ENCODE results near the gene TNFRSF8.

TNFRSF8 gene

DNA sequence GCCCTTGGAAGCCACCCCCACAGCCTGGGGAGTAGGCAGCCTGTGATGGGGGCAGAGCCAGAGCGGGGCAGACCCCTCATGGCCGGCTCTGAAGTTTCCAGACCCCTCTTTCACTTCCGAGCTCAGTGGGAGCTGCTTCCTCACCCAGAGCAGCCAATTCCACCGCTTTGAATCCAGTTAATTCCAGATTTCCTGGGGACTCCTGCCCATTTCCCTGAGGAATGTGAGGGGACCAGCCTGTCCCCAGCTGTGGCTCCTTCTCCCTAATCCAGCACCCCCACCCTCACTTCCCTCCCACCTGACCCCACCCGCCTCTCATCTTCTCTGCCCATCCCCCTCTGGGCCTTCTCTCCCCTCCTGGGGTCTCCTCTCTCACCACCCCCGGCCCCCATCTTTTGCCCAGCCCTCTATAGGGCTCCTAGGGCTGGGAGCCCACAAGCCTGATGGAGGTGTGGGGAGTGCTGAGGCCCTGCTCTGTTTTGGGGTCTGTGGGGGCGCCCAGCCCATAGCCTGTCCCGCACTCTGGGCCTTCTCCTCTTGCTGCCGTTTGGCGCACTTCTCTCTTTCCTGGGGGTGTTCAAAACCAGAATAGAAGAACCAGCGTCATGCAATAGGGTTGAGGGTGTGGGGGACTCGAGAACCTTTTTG lies 77.5 kb downstream of the TNFRSF8 start:
- DNase-seq (ENCODE audit: low read depth in 2 of 2, low spot score in 1 of 2), result no peak

DNA sequence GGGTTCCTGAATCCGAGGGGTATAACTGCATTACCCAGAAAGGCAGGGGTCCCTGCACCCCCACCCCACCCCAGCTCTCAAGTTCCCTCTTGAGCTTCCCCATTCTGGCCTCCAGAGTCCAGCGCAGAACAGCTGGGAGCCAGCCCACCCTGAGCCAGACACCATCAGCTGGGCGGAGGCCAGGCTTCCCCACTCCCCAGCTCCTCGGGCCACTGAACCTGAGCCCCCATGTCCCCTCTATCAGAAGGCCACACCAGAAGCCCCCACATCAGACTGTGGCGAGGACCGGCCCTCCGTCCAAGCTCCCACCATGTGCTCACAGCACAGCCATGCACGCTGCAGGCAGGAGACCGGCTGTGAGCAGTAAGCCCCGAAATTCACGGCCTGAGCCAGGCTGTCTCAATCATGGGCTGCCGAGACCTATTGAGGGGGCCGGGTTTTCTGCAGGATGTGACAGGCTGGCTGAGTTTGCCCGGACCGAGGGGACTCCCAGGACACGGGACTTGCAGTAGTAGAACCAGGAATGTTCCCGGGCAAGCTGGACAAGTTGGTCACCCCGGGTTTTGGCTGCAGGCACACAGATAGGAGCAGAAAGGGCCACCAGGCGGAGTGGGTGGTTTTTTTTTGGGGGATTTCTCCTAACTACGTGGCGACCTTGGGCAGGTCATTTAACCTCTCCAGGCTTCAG lies 78.2 kb downstream of the TNFRSF8 start:
- no peak for DNase-seq (ENCODE audit: low read depth in 2 of 2, low spot score in 1 of 2)

DNA sequence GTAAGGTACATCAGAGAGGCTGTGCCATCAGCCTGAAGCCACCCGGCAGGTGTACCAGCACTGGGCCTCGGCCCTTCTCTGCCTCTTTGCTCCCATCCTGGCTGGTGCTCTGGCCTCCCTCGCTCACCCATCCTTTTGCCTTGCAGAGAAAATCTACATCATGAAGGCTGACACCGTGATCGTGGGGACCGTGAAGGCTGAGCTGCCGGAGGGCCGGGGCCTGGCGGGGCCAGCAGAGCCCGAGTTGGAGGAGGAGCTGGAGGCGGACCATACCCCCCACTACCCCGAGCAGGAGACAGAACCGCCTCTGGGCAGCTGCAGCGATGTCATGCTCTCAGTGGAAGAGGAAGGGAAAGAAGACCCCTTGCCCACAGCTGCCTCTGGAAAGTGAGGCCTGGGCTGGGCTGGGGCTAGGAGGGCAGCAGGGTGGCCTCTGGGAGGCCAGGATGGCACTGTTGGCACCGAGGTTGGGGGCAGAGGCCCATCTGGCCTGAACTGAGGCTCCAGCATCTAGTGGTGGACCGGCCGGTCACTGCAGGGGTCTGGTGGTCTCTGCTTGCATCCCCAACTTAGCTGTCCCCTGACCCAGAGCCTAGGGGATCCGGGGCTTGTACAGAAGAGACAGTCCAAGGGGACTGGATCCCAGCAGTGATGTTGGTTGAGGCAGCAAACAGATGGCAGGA lies 79.2 kb downstream of the TNFRSF8 start:
- DNase-seq (ENCODE audit: low read depth in 2 of 2, low spot score in 1 of 2), result no peak

DNA sequence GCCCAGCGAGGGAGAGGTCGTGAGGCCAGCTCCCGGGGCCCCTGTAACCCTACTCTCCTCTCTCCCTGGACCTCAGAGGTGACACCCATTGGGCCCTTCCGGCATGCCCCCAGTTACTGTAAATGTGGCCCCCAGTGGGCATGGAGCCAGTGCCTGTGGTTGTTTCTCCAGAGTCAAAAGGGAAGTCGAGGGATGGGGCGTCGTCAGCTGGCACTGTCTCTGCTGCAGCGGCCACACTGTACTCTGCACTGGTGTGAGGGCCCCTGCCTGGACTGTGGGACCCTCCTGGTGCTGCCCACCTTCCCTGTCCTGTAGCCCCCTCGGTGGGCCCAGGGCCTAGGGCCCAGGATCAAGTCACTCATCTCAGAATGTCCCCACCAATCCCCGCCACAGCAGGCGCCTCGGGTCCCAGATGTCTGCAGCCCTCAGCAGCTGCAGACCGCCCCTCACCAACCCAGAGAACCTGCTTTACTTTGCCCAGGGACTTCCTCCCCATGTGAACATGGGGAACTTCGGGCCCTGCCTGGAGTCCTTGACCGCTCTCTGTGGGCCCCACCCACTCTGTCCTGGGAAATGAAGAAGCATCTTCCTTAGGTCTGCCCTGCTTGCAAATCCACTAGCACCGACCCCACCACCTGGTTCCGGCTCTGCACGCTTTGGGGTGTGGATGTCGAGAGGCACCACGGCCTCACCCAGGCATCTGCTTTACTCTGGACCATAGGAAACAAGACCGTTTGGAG lies 80.0 kb downstream of the TNFRSF8 start:
- DNase-seq (ENCODE audit: low read depth in 2 of 2, low spot score in 1 of 2), result no peak

DNA sequence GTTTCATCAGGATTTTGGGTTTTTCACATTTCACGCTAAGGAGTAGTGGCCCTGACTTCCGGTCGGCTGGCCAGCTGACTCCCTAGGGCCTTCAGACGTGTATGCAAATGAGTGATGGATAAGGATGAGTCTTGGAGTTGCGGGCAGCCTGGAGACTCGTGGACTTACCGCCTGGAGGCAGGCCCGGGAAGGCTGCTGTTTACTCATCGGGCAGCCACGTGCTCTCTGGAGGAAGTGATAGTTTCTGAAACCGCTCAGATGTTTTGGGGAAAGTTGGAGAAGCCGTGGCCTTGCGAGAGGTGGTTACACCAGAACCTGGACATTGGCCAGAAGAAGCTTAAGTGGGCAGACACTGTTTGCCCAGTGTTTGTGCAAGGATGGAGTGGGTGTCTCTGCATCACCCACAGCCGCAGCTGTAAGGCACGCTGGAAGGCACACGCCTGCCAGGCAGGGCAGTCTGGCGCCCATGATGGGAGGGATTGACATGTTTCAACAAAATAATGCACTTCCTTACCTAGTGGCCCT lies 80.6 kb downstream of the TNFRSF8 start:
- no peak for DNase-seq (ENCODE audit: low read depth in 2 of 2, low spot score in 1 of 2)

DNA sequence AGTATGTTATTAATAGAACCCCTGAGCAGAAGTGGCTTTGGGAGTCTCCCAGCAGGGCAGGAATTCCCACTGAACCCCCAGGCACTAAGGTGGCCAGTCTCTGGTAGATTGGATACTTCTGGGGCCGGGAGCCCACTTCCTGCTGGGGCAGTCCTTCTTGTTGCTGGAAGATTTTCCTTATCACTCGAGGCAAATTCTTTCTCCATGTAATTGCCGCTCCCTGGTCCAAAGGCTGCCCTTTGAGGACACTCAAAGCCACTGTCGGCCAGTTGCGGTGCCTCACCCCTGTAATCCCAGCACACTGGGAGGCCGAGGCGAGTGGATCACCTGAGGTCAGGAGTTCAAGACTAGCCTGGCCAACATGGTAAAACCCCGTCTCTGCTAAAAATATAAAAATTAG lies 81.1 kb downstream of the TNFRSF8 start:
- DNase-seq (ENCODE audit: low read depth in 2 of 2, low spot score in 1 of 2), result no peak

DNA sequence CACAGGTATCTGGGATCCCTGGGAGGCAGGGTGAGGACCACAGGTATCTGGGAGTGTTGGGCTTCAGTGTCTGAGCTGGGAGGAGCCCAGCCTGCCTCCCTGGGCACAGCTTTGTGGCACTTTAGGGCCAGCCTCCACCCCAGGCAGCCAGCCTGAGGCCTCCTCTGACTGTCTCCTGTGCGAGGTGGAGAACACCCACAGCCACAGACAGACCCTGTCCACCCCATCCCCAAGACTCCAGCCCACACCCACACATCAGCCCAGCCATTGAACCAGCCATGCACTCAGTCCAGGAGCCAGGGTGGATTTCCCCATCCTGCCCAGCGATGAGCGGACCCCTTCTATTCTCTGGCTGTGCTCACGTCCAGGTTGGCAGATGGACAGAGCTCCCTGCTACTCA lies 81.9 kb downstream of the TNFRSF8 start:
- no peak for DNase-seq (ENCODE audit: low read depth in 2 of 2, low spot score in 1 of 2)

DNA sequence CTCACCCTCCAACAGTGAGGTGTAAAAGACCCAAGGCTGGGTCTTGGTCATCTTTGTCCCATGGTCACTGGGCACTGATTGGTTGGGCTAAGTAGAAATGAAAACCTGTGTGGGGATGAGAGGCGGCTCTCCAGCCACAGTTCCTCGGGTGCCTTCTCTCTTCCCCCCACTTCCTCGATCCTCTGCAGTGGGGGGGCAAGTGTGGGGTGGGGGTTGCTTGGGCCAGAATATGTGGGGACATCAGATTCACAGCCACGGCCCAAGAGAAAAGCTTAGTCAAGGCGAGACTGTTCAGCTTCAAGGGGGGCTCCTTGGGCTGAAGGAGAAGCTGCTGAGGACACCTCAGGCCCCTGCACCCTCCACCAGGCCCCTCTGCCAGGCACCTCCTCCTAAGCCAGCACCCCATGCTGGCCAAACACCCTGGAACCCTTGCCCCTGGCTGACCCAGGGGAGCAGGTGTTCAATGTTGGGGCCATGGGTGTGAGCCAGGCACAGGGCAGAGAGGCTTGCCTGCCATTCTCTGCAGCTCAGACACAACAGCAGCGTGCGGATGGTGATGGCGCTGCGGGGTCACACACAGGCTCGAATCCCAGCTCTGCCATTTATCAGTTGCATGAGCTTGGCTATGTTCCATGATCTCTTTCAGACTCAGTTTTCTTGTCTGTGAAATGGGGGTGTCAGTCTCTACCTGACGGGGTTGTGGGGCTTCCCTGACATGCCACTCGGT lies 82.7 kb downstream of the TNFRSF8 start:
- no peak for DNase-seq (ENCODE audit: low read depth in 2 of 2, low spot score in 1 of 2)

DNA sequence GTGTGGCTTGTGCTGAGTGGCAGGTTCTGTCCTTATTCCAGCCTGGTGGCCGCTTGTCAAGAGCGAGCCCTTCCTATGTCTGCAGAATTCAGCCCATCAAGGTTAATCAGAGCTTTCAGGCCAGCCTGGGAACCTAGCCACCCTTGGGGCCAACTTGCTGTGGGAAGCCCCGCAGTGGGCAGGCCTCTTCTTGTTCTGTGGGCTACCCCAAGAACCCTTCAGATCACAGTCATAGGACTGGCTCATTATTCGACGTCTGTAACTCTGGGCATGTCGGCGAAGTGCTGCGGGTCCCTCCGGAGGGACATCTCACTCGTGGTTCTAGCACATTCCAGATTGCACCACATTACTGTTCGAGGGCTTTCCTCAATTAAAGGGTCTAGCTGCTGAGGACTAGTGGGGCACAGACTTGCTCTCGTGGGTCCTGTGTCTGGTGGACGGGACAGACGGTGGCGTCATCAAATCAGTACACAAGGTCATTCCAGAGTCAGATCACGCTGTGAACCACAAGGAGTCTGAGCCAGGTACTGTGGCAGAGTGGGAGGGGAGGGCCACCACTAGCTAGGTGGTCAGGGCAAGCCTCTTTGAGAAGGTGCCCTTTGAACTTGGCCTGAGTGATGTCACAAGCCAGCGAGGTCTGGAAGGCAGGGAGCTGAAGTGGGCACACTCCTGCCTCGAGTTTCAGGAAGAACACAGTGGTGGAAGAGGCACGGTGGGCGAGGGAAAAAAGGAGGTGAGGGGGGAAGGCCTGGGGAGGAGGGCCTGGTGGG lies 83.4 kb downstream of the TNFRSF8 start:
- no peak for DNase-seq (ENCODE audit: low read depth in 2 of 2, low spot score in 1 of 2)

DNA sequence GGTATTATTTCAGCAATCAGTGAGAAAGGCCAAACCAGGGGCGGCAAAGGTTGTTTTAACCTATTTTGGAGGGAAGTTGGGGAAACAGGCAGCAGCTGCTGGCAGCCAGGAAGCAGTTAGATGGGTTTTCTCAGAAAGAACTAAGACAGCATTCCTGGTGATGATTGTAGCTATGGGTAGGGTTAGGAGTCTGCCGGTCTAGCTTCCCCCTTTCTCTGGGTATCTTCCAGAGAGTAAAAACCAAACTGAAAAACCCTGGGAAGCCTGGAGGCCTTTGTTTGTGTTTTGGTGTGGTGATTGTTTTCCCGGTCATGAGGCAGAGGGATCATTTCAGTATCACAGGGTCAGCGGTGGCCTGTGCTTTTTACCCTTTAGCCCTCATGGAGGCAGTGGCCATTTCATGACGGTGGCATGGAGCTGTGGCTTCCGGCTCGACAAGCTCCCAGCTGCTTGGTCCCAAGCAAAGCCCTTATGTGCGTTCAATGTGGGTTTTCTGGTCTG lies 84.1 kb downstream of the TNFRSF8 start:
- no peak for DNase-seq (ENCODE audit: low read depth in 2 of 2, low spot score in 1 of 2)

DNA sequence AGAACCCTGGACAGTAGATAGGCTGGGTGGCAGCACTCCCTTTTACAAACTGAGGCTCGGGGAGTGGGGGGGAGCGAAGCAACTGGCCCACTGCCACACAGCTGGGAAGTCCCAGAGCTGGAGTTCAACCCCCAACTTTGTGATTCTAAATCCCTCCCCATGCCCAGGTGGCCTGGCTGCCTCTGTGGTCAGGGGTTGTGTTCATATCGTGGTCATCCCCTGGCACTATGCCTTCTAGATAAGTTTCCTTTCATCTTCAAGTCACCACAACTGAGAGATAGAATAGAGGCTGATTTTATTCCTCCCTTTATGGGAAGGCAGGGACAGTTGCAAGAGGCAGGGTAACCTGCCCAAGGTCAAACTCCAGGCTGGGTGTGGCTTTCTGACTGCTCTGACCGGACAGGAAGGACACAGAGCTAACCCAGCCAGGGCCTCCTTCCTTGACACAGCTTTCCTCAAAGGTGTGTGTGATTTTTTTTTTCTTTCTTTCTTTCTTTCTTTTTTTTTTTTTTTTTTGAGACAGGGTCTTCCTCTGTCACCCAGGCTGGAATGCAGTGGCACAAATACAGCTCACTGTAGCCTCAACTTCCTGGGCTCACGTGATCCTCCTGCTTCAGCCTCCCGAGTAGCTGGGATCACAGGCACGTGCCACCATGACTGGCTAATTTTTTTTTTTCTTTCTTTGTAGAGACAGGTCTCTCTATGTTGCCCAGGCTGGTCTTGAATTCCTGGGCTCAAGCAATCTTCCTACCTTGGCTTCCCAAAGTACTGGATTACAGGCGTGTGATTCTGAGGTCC lies 85.3 kb downstream of the TNFRSF8 start:
- no peak for DNase-seq (ENCODE audit: low read depth in 2 of 2, low spot score in 1 of 2)

DNA sequence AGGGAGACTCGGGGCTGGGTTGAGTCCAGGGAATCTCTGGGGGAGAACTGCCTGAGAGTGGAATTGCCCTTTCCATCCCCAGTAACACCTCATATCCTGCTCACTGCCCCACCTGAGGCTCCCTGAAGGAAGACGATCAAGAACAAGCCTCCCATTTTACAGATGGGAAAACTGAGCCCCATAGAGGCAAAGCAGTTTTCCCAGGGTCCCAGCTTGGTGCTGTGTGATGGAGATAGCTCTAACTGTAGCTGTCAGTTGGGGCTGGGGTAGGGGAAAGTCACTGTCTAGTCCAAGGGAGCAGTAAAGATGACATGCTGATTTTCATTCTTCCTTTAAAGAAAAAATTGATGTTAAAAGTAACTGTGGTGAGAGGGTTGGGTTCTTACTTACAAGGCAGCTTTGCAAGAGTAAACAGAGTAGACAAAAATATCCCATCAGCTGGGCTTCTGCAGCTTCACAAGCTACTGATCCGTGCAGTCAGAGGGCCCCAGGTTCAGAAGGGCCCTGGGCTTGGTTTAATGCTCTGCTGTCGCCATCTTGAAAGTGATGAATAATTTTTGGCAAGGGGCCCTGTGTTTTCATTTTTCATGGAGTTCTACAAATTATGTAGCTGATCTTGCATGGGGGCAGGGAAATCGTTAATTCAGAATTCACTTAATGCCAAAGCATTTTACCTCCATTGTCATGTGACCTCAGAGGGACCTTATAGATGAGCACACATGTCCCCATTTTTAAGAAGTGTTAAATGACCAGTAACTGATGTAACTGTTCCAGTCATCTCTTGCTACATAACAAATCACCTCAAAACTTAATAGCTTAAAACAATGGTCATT lies 86.1 kb downstream of the TNFRSF8 start:
- no peak for DNase-seq (ENCODE audit: low read depth in 2 of 2, low spot score in 1 of 2)

DNA sequence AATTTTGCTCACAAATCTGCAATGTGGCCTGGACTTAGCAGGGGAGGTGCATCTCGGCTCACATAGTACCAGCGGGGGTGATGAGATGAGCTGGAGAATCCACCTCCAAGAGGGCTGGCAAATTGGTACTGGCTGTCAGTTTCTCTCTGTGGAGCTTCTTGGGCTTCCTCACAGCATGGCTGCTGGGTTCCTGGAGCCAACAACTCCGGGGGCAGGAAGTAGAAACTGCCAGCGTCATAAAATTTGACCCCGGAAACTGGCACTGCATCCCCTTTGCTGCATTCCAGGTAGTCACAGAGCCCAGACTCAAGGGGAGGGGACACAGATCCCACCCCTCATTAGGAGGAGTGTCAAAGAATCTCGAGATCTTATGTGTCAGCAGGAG lies 86.7 kb downstream of the TNFRSF8 start:
- DNase-seq (ENCODE audit: low read depth in 2 of 2, low spot score in 1 of 2), result no peak

DNA sequence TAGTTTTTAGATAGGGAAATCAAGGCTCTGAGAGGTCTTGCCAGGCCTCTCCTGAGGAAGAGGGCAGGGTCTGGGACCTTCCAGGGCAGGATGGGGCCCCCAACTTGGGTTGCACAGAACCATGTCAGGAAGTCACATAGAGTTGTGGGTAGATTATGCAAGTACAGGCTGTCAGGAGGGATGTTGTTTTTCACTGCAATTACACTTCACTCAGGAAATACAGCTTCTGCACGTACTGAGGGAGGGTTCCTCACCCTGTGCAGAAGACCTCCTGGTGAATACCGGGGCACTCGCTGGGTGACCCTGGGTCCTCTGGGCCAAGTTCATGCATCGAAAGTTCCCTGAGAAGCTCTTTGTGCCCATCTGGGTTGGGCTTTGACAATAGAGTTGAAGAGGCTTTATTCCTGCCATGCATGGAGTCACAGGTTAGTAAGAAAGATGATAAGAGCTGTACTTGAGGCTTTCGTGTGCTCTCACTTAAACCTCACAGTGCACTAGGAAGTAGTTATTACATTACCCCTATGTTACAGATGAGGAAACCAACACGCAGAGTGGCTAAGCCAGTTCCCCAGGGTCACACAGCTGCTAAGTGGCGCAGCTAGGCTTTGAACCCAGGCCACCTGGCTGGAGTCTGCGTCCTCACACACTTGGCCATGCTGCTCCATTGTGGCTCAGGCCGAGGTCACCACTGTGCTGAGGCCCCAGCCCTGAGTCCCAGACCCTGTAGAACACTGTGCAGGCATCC lies 87.5 kb downstream of the TNFRSF8 start:
- DNase-seq (ENCODE audit: low read depth in 2 of 2, low spot score in 1 of 2), result no peak

DNA sequence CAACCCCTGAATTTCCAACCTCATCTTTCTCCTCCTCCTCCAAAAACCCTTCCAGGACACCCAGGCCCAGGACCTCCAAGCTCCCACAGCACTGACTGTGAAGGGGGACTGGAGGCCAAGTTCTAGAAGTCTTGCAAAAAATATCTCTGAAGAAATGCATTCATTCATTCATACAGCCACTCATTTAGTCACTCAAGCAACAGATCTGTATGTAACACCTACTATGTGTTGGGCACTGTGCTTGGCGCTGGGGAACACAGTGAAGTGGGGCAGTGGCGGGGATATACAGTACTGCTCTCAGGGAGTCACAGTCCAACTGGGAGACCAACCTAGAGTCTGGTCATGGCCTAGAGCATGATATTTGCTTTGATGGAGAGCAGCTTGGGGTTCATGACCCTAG lies 88.4 kb downstream of the TNFRSF8 start:
- DNase-seq (ENCODE audit: low read depth in 2 of 2, low spot score in 1 of 2), result no peak

DNA sequence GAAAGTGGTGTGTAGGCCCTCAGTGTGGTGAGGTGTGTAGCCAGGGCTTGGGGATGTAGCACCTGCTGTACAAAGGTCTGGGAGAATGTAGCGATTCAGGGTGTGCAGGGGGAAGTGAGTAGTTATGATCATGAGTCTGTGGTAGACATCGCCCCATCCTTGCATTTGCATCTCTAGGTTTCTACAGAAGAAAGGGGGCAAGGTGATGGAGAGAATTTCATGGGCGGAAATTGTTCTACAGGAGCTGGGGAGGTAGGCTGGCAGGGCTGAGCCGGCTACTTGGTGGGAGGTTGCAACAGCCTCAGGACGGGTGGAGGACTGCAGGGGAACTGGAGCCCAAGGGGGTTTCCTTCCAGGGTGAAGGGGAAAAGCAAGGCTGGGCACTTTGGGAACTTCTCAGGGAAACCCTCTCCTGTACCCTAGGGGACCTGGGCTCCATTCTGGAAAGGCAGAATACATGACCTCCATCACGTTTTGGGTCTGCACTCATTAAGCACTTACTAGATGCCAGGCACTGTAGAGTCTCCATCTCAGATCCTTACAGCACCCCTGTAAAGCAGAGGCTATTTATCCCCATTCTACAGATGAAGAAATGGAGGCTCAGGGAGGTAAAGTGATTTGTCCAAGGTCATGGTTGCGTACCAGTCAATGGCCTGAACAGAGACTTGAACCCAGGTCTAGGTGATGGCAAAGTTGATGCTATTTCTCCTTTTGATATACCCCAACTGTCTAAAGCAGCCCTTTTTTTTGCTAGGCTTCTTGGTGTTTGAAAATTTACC lies 89.2 kb downstream of the TNFRSF8 start:
- no peak for DNase-seq (ENCODE audit: low read depth in 2 of 2, low spot score in 1 of 2)

Data from stimulated activated CD8-positive, alpha-beta memory T cell treated with anti-CD3 and anti-CD28 coated beads, Interleukin-4, amount 100 ng/mL, for 4 hours (primary cell).